Measurements from ENCODE around the gene ZNF319. TPM values are rescaled to one million over a fixed set of nuclear protein-coding genes. Genes with fewer than 3 reads are reported as not detected.
"Not testable (repeated sequence)": the region's sequence is repeated elsewhere in the genome, so short reads cannot be mapped to it uniquely, and the experiment has no call there.

The ZNF319 gene
- total and polyA plus RNA-seq, 7 donors = 2.0 to 8.8 (median 6.6) TPM

- TF ChIP-seq CTCF (IDR thresholded peaks at IDR 0.05) = no peak
- H3K27ac ChIP-seq = no peak overlapping the region
- ATAC-seq (no peak), DNase-seq (peak in 1 of 2 donors; percentile 7)
- intact Hi-C loops (cut with DNase I) = loop anchor here (5.0 to 10.0 kb wide), 2 partner anchors 255 to 433 kb away; no protein-coding TSS in a partner anchor
- 70 to 73% (median 73%) methylated on average over 11 of the region's 11 CpGs for WGBS, 3 donors
- peaks cover 2% of the 10 kb centered on the region for H3K4me1 ChIP-seq
- H3K9me3 ChIP-seq = no peaks in the 10 kb centered on the region
- H3K4me3 ChIP-seq = no peak overlapping the region
- H3K36me3 ChIP-seq (ENCODE audit: insufficient read depth in 1 of 2, low read depth in 1 of 2) = peaks cover 2 to 49% of the 10 kb centered on the region in 2 donors
- H3K27me3 ChIP-seq (ENCODE audit: insufficient read depth in 3 of 3, low read length in 2 of 3) = no peaks in the 10 kb centered on the region
Observed at GRCh38 chr16:58009856-58010416, 9.5 kb upstream of the ZNF319 start.

GRCh38 chr16:58004736-58005135 is 4.3 kb upstream of the ZNF319 start:
- H3K4me1 ChIP-seq; H3K9me3 ChIP-seq; H3K27me3 ChIP-seq (ENCODE audit: insufficient read depth in 3 of 3, low read length in 2 of 3); H3K27ac ChIP-seq: not testable (repeated sequence)
- peaks cover 0 to 19% of the 10 kb centered on the region in 2 donors for H3K36me3 ChIP-seq (ENCODE audit: insufficient read depth in 1 of 2, low read depth in 1 of 2)
- ATAC-seq = peak in 2 of 4 donors; percentile 45 to 54
- 64 to 82% (median 67%) methylated on average over 12 of the region's 12 CpGs for WGBS, 3 donors
- peak overlapping the region; percentile 19 for H3K4me3 ChIP-seq
- peak; percentile 60 to 87 for DNase-seq
- intact Hi-C loops (cut with DNase I) = loop anchor here (5.0 to 10.0 kb wide), 4 partner anchors 247 to 427 kb away; no protein-coding TSS in a partner anchor

- Histone ChIP-seq H3K9me3 (no peaks in the 10 kb centered on the region), H3K4me3 (no peak overlapping the region), H3K4me1 (peaks cover 11% of the 10 kb centered on the region), H3K27ac (no peak overlapping the region), H3K27me3 (ENCODE audit: insufficient read depth in 3 of 3, low read length in 2 of 3) (no peaks in the 10 kb centered on the region), H3K36me3 (ENCODE audit: insufficient read depth in 1 of 2, low read depth in 1 of 2) (peaks cover 0 to 20% of the 10 kb centered on the region in 2 donors)
- ATAC-seq = no peak
- DNase-seq = no peak
- intact Hi-C loops (cut with DNase I) = loop anchor here (5.0 to 10.0 kb wide), 3 partner anchors 246 to 416 kb away; no protein-coding TSS in a partner anchor
- TF ChIP-seq CTCF (IDR thresholded peaks at IDR 0.05) = no peak
- 94 to 99% (median 96%) methylated on average over 5 of the region's 5 CpGs for WGBS, 3 donors
Observed at GRCh38 chr16:58002936-58003335, 2.5 kb upstream of the ZNF319 start.

GRCh38 chr16:58002416-58002800 is 1.9 kb upstream of the ZNF319 start:
- no peak for DNase-seq
- Histone ChIP-seq H3K36me3 (ENCODE audit: insufficient read depth in 1 of 2, low read depth in 1 of 2) (peaks cover 0 to 25% of the 10 kb centered on the region in 2 donors), H3K27ac (no peak overlapping the region), H3K4me3 (no peak overlapping the region), H3K9me3 (no peaks in the 10 kb centered on the region), H3K27me3 (ENCODE audit: insufficient read depth in 3 of 3, low read length in 2 of 3) (no peaks in the 10 kb centered on the region), H3K4me1 (peaks cover 11% of the 10 kb centered on the region)
- TF ChIP-seq CTCF (IDR thresholded peaks at IDR 0.05) = no peak
- ATAC-seq = no peak
- WGBS, 3 donors = 74 to 82% (median 76%) methylated on average over 9 of the region's 9 CpGs
- intact Hi-C loops (cut with DNase I) = loop anchor here (5.0 to 10.0 kb wide), 3 partner anchors 245 to 415 kb away; no protein-coding TSS in a partner anchor

GRCh38 chr16:58001781-58002415 is 1.4 kb upstream of the ZNF319 start:
- no peak for DNase-seq
- Histone ChIP-seq H3K36me3 (ENCODE audit: insufficient read depth in 1 of 2, low read depth in 1 of 2) (peaks cover 0 to 30% of the 10 kb centered on the region in 2 donors), H3K27me3 (ENCODE audit: insufficient read depth in 3 of 3, low read length in 2 of 3) (no peaks in the 10 kb centered on the region), H3K9me3 (no peaks in the 10 kb centered on the region), H3K4me3 (peak overlapping the region; percentile 90), H3K4me1 (peaks cover 11% of the 10 kb centered on the region), H3K27ac (peak overlapping the region; percentile 91)
- intact Hi-C loops (cut with DNase I) = loop anchor here (5.0 to 10.0 kb wide), 3 partner anchors 245 to 415 kb away; no protein-coding TSS in a partner anchor
- no peak for ATAC-seq
- WGBS, 3 donors = 35 to 42% (median 38%) methylated on average over 10 of the region's 10 CpGs
- no peak for TF ChIP-seq CTCF (IDR thresholded peaks at IDR 0.05)

Measured in psoas muscle (tissue), 8 donors.